Measurements from ENCODE around the gene DSG3.

The DSG3 gene

DNA sequence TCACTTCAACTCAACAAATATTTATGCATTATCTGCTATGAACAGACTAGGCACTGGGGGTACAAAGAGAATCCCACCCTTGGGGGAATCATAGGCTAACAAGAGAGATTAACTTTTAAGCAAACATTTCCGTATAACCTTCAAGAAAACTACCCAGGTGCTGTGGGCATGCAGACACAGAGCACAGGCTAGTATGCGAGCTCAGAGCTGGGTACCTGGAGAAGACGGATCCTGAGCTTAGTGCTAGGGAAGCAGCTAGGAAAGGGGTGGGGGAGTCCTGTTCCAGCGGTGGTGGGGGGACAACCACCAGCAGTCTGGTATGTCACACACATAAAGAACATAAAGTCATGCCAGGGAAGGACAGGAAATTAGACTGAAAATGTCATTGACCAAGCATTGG lies 17.5 kb upstream of the DSG3 start:
- no peak for DNase-seq (ENCODE audit: low spot score)

DNA sequence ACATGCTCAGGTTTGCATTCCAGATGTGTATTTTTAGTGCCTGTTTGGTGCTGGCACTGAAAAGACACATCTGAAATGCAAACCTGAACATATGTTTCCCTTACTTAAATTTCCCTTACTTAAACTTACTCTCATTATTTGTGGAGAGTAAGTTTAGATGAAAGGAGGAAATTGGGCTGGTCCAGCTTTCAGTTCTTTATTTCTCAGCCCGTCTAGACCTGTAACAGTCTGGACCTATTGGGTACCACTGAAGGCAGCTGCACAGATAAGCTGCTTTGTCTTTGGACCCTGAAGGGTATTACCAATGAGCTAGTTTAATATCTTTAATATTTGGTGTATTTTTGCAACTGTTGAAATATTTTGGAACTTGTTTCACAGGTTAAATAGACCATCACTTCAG lies 17.0 kb upstream of the DSG3 start:
- no peak for DNase-seq (ENCODE audit: low spot score)

DNA sequence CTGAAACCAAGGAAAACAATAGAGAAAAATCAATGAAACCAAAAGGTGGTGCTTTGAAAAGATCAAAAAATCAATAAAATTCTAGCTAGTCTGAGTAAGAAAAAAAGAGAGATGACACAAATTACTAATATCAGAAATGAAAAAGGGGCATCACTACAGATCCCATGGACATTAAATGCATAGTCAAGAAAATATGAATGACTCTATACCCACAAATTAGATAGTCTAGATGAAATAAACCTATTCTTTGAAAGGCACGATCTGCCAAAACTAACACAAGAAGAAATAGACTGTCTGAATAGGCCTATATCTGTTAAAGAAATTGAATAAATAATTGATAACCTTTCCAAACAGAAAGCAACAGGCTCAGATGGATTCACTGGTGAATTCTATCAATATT lies 15.2 kb upstream of the DSG3 start:
- no peak for DNase-seq (ENCODE audit: low spot score)

DNA sequence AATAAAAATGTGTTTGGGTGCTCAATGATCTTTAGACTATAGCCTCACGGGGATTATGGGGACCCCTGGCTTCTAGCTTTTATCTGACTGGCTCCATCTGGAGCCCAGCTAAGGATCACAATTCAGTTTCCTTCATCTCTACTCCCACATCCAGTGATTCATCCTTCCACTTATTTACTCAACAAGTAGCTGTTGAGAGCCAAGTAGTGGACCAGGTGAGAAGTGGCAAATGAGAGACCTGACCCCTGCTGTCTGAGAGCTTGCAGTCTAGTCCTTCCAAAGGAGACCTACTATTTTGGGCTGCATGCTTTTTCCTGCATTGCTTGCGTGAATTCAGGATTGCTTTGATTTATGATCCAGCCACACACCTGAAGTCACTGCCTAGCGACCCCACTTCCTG lies 10.7 kb upstream of the DSG3 start:
- DNase-seq (ENCODE audit: low spot score) = no peak

DNA sequence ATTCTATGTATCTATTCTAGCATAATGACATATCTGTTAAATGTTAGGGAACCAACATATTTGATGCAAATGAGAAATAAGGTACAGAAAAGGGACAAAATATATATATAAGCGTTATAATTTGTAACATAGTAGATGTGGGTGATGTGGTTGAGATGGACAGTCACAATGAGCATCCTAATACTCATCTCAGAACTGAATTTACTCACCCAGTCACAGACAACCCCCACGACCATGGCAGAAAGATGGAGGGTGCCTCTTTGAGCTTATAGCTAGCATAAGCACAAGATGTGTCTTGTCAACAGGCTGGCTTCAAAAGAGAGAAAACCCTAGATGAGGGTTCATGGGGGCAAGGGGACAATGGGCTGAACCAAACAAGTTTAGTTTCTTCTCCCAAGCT lies 9.1 kb upstream of the DSG3 start:
- DNase-seq (ENCODE audit: low spot score) = no peak

DNA sequence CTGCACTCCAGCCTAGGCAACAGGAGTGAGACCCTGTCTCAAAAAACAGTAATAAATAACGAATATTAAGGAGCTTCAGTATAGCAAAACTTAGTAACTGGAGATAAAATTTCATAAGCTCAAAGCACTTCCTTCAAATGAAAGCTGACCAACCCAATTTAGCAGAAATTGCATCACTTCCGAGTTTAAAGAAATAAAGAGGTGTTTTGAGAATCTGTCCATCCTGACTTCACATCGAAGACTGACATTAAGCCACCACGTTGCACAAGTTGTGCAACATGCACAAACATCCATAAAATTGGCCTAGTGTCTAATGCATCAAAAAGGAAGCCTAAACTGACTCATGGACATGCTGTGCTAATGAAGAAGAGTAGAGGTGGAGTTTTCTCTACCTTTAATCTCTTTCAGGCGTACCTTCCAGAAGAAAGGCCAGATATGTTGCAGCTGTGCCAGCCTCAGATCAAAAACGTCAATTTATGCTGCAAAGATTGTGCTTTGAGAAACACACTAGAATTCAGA lies 7.7 kb upstream of the DSG3 start:
- DNase-seq (ENCODE audit: low spot score) = no peak

DNA sequence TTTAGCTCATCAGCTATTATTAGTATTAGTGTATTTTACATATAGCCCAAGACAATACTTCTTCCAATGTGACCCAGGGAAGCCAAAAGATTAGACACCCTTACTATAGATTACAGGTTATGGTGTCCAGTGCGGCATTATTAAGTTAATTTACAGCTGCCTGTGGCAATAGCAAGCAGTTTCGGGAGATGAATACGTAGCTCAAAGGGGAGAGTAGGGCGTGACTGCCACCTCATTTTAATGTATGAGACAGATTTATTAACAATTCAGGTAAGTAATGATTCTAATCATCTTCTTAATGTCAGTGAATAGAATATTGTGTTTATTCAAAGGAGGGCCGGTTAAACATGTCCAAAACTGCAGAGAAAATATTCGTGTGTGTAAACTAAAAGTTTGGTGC lies 6.8 kb upstream of the DSG3 start:
- no peak for DNase-seq (ENCODE audit: low spot score)

DNA sequence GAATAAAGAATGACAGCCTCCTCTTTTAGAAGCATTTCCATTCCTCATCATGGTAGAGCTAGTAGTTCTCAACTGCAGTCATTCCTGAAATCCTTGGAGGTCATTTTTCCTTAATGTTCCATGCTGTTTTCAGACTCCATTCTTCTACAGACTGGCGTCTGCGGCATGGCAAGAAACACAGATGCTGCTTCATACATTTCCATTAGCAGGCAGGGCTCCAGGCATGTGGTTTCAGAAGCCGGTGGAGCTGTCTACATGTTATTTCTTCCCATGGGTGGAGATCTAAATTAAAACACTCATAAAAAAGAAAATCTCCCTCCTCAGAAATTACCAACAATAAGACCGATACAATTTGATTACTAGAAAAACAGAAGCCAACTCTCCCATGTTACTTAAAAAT lies 6.0 kb upstream of the DSG3 start:
- DNase-seq (ENCODE audit: low spot score) = no peak

DNA sequence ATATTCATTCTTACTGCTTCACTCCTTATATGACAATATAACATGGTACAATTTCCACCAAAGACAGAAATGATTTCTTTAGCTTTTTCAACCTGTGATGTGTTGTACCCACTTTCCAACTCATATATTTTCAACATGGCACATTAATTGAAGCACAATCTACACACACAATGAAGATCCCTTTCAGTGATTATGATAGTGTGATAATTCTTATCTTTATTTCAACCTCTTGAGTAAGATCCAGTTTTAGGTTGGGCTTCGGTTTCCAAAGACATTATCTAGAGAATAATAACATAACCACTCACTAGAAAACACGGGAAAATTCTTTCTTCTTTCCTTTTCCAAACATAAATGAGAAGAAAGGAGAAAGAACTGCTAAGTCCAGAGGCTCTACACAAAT lies 3.4 kb upstream of the DSG3 start:
- DNase-seq (ENCODE audit: low spot score) = no peak

DNA sequence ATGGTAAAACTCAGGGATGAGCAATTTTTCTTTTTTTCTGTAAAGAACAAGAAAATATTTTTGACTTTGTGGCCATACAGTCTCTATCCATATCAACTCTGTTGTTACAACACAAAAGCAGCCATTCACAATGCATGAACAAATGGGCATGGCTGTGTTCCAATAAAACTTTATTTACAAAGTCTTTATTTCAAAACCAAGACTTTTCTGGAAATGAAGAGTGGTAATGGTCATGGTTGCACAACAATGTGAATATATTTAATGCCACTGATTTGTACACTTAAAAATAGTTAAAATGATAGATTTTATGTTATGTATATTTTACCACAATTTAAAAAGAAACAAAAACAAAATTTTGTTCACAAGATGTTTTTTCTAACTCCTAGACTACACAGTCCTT lies 1.6 kb upstream of the DSG3 start:
- no peak for DNase-seq (ENCODE audit: low spot score)

DNA sequence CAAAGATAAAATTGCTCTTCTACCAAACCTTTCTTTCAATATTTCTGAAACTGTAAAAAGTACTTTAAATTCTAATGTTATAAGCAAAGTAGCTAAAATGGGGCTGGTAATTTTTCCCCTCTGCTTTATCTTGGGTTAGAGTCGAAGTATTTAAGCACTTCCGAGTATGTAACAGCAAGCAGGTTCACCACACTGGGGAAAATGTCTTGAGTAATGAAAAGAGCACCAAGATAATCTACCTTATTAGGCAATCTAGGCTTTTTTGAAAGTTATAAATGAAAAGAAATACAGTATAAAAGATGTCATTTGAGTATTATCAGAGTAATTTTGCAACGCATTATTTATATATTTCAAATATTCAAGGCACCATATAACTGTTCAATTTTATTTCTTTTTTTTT lies 687 bp upstream of the DSG3 start:
- no peak for DNase-seq (ENCODE audit: low spot score)

DNA sequence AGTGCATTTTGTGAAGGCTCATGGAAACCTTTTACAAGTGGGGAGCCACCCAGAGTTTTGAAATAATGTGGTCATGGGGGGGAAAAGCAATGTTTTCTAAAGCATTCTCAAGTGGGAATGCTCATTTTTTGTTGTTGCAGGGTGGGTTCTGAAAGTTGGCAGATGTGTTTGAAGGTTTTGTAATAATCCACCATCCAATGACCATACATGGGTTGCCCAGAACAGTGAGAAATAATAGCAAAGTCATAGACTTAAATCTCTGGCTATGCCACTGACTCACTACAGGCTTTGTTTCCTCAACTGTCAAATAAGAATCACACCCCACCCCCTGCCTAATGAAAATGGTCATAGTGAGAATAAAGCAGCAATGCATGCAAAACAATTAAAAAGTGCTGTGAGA lies 2.9 kb downstream of the DSG3 start:
- no peak for DNase-seq (ENCODE audit: low spot score)

DNA sequence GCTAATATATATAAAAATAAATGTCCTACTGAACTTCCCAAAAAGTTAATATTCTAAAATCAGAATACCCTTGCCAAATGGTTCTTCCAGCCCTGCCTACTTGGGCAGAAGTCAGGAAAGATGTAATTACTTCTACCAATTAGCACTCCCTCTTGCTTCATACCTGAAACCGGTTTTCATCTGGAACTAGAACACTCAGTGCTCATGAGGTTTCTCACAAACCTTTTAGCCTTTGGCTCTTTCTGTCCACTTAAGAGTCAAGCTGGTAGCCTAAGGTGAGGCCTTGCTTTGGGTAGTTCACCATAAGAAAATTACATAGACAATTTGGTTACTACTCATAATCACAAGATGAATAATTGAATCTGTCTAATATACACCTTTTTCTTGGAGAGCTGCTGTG lies 4.1 kb downstream of the DSG3 start:
- no peak for DNase-seq (ENCODE audit: low spot score)

DNA sequence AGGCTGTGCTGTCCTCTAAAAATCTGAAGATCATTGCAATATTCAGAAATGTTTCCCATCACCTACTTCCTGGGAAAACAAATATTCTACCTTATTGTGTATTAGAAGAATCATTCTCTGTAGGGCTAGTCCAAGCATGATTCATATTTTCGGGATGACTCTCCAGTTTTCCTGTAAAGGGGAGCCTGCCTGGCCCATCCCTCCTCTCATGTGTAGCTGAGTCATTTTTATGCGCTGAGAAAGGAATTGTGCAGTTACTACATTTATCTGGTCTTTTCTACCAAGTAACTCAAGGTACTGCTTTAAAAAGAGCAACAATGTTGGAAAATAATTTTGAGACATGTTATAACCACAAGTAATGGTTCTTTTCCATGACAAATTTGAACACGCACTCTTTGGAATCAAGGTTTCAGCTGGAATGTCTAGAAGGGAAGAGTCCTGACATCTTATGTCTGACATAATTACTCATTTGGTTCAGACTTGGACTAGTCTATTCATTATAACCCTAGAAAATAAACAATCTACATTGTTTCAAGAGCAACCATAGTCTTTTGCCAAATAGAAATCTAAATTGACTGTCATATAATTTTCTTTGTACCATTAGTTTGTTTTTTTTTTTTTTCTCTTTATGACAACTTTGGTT lies 6.6 kb downstream of the DSG3 start:
- DNase-seq (ENCODE audit: low spot score) = no peak

DNA sequence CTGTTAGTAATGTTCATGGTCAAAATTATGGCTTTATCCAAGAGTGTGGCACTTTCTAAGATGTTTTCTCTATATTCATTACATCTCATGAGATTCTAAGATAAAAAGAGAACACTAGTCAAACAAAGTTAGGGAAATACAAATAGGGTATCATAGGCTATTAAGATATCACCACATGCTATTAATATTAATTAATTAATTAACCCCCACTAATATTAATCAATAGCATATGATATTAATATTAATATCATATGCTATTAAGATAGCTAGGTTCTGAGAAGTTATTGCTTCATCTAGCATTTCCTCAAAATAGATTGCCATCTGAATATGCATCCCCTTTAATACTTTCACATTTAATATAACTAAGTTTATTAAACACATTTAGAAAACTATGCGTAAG lies 22.1 kb downstream of the DSG3 start:
- DNase-seq (ENCODE audit: low spot score) = no peak

DNA sequence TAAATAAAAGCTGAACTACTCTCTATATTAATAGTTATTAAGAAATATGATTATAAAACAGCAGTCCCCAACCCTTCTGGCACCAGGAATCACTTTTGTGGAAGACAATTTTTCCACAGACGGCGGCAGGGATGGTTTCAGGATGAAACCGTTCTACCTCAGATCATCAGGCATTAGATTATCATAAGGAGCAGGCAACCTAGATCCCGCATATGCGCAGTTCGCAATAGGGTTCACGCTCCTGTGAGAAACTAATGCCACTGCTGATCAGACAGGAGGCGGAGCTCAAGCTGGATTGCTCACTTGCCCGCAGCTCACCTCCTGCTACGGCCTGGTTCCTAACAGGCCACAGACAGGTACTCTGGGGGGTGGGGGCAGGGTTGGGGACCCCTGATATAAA lies 31.1 kb downstream of the DSG3 start:
- DNase-seq (ENCODE audit: low spot score) = no peak

DNA sequence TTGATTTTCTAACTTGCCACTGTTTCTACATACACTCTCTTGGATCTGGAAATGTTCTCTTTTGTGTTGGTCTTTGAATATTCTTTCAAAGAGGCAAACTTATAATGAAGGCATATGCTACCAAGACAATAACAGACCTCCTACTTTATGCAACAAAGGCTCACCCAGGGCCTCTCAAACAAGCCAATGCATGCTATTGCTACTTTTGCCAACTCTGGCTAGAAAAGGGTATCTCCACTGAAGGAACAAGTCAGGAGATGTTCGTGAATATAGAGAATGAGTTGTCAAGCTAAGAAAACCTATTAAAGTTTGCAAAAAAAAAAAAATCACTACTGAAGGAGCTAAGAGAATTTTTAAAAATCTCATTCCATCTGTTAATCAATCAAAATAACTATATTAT lies 34.5 kb downstream of the DSG3 start:
- DNase-seq (ENCODE audit: low spot score) = no peak

DNA sequence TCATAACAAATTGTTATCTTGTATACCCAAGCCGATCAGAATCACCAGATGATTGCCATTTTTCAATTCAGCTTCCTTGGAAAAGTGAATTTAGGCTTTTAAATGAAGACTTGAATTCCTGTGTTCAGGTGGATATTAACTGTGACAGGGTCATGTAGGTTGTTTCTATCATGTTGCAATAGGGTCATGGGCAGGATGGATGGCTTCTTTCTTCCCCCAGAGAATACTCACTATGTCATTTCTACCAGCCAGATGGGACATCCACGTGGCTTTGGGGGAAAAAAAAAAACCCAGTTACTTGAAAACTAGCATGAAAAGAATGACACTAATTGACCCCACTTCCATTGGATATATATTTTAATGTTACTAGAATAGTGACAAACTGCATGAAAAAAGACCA lies 35.9 kb downstream of the DSG3 start:
- DNase-seq (ENCODE audit: low spot score) = no peak

DNA sequence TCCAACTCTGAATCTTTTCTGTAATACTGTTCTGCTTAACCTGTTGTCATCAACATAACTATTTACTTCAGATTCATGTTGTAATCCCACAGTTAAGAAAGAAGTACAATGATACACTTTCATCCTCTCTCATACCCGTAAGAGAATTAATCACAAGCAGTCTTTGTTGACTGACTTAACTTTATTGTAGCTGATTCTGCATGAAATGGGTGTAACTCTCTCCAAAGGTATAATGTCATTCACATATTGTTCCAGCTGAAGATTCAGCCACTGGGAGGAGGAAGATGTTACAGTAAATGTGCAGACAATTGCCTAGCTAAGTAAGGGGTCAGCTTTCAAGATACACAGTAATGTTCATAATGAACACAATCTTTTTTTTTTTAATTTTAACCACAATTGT lies 36.9 kb downstream of the DSG3 start:
- no peak for DNase-seq (ENCODE audit: low spot score)

DNA sequence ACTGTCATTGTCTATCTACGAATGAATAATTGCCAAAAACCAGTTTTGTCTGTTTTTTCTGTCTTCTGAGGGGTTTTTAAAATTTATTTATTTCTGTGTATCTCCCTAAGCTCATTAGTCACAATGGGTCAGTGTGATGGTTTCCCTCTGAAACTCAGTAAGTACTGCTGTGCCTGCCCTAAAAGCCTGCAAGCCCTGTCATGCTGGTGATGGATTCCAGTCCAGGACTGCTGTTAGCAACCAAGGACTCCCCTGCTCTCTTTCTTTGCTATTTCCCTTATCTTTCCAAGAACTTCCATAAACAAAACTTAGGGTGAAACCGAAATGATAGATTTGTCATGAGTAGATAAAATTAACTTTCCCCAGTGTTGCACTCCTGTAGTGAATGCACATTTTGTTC lies 38.6 kb downstream of the DSG3 start:
- no peak for DNase-seq (ENCODE audit: low spot score)

DNA sequence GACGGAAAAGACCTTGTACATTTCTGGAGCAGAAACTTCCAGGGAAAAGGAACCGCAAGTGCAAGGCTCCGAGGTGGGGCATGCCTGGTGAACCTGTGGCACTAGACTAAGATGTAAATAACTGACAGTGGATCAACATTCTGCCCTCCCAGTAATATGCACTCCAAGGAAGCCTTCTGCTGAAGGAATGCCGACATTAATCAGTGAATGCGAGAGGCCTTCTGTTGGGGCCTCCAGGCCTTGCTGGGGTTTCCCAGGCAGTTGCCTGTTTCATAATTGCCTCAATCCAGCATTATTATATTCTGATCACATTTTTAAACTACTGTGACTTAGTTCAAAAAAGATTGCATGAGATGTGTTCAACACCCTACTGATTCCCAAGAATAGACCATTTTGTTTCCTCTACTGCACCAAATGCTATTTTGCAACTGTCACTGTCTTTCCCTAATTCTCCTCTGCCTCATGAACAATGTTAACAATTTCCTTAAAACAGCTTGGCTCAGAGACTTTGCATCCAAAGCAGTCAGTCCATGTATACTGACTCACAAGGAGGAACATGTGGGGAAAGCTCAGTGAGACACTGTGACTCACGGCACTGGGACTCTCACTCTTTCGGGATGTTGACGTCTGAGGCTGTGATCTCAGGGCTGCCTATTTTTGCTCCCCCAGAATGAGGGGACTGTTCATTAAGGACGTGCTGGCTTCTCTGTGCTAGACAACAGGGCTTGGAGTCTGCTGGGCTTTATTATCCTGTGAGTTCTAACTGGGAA lies 39.9 kb downstream of the DSG3 start:
- DNase-seq (ENCODE audit: low spot score) = no peak

DNA sequence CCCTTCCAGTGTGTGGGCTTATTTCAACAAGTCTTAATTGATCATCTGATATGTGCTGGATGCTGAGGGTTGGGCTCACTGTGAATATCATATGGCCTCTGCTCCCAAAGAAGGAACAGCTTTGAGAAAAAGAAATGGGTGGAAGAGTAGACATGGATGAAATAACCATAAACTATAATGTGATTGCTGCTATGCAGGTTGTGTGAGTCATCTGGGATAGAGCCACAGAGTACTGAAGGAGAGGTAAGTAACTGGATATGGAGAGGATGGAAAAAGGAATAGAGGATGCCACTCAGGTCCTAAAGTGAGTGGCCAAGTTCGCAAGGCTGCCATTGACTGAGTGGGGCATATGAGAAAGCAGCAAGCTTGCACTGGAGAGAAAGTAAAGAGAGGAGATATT lies 41.8 kb downstream of the DSG3 start:
- DNase-seq (ENCODE audit: low spot score) = no peak

DNA sequence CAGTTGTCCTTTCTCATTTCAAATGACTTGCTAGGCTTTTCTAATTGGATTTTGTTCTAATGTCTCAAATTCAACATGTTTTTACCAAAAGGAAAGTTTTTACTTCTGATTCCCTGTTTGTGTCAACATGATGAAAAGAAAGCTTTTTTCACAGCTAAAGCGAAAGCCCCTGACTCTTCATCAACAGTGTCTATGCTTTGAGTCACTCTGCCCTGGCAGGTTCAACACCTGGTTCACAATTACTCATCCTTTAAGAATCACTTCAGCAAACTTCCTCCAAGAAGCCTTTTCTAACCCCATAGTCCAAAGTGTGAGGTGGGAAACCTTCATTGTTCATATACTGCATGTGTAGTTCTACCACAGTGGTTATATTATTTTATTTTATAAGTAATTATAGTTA lies 42.8 kb downstream of the DSG3 start:
- DNase-seq (ENCODE audit: low spot score) = no peak

DNA sequence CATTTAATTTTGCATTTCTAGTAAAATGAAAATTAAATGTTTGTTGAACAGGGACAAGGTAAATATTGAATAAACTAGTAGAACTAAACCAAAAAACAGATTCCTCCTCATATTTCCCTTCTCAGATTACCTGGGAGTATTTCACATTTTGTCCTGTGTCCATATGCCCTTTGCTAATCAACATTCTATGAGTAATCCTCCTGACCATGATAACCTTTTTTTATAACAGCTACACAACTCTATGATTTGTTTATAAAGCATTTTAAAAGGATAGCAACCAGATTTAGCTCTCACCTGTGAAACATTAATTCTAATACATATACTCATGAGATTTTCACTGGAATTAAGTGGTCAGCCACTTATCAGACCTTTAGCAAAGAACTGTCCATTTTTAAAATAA lies 43.3 kb downstream of the DSG3 start:
- DNase-seq (ENCODE audit: low spot score) = no peak

All from germinal center (tissue), 1 donor.